Measurements from ENCODE around the gene MAP2K3. TPM values are rescaled to one million over a fixed set of nuclear protein-coding genes. Genes with fewer than 3 reads are reported as not detected.
"Not testable (repeated sequence)": the region's sequence is repeated elsewhere in the genome, so short reads cannot be mapped to it uniquely, and the experiment has no call there.

Gene MAP2K3
- total RNA-seq, 2 experiments from 2014 or later: 87.0 to 87.2 TPM

DNA sequence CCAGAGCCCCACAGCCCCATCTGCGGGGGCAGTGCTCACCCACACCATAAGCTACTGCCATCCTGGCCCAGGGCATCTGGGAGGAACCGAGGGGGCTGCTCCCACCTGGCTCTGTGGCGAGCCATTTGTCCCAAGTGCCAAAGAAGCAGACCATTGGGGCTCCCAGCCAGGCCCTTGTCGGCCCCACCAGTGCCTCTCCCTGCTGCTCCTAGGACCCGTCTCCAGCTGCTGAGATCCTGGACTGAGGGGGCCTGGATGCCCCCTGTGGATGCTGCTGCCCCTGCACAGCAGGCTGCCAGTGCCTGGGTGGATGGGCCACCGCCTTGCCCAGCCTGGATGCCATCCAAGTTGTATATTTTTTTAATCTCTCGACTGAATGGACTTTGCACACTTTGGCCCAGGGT, 29.8 kb downstream of the MAP2K3 start:
- DNase-seq; intact Hi-C loops (cut with micrococcal nuclease); H3K4me1 Mint-ChIP-seq (ENCODE audit: low read depth): not testable (repeated sequence)

DNA sequence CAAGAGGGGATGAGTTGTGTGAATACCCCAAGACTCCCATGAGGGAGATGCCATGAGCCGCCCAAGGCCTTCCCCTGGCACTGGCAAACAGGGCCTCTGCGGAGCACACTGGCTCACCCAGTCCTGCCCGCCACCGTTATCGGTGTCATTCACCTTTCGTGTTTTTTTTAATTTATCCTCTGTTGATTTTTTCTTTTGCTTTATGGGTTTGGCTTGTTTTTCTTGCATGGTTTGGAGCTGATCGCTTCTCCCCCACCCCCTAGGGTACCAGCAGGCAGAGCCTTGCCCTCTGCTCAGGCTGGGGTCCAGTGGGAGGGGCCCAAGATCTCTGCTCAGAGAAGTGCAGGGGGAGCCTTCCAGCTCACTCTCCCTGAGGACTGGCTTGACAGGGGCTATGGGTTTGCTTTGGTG, 30.2 kb downstream of the MAP2K3 start:
- intact Hi-C loops (cut with micrococcal nuclease); DNase-seq; H3K27me3 Mint-ChIP-seq (ENCODE audit: low read depth); CTCF ChIA-PET; H3K4me3 Mint-ChIP-seq; H3K27ac Mint-ChIP-seq; H3K9me3 Mint-ChIP-seq; H3K4me1 Mint-ChIP-seq (ENCODE audit: low read depth): not testable (repeated sequence)
- H3K36me3 Mint-ChIP-seq (ENCODE audit: low read depth): peaks cover 12% of the 10 kb centered on the region

More for the DNA sequence above, 29.8 kb downstream of the MAP2K3 start:
- H3K27me3 Mint-ChIP-seq (ENCODE audit: low read depth); H3K27ac Mint-ChIP-seq; H3K4me3 Mint-ChIP-seq; CTCF ChIA-PET; H3K9me3 Mint-ChIP-seq: not testable (repeated sequence)
- peaks cover 13% of the 10 kb centered on the region for H3K36me3 Mint-ChIP-seq (ENCODE audit: low read depth)

DNA sequence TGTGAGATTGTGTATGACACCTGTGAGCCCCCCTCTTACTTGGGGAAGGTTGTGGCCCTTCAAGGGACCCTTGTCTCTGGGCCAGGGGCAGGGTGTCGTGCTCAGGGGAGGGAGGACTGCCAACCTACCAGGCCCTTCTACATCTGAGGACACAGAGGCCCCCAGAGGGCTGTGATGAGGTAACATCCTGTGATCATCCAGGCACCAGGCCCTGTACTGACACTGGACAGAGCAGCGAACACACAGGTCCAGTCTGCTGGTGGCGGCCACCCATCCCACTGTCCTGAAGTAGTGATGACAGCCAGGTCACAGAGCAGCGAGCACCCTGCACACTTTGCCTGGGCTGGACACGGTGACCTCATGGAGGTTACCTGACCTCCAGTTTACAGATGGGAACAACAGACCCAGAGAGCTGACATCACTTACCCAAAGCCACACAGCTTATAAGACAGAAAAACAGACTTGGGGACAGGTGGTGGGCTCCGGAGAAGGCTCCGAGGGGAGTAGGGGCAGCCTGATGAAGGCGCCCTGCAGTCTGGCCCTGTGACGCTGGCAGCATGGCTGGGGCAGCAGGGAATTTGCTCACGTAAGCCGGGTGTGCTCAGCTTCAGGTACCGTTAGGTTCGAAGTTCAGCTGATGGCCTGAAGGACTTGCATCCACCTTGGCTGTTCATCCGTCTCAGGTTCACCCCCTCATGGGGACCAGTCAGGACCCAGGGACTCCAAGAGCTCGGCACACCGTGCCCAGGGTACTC, 30.9 kb downstream of the MAP2K3 start:
- DNase-seq; intact Hi-C loops (cut with micrococcal nuclease); H3K4me1 Mint-ChIP-seq (ENCODE audit: low read depth); CTCF ChIA-PET; H3K27ac Mint-ChIP-seq; H3K36me3 Mint-ChIP-seq (ENCODE audit: low read depth); H3K9me3 Mint-ChIP-seq; H3K4me3 Mint-ChIP-seq; H3K27me3 Mint-ChIP-seq (ENCODE audit: low read depth): not testable (repeated sequence)

DNA sequence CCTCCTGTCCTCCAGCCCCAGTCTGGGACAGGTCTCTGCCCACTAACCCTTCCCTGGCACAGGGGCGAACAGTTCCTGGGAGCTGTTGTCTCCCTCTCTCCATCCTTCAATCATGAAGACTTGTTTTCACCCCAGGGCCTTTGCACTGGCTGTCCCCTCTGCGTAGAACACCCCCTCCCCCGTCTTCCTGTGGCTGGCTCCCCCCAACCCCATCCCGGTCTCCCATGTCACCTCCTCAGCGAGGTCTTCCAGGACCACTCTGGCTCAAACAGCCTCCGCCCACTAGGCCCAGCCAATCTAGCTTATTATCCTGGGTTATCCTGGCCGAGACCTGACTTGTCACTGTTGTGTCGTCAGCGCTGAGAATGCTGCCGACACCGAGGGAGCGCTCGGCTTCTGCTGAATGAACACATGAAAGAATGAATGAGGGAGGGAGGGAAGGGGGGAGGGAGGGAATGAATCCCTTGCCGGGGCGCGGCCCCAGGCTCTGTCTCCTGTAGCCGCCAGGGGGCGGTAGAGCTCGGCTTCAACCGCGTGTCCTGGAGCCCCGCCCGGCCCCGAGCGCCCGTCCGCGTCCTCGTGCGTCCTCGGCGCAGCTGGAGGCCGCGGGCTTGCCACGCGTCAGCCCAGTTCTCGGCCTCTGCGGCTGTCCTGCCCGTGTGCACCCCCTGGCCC, 31.8 kb downstream of the MAP2K3 start:
- H3K27me3 Mint-ChIP-seq (ENCODE audit: low read depth); H3K9me3 Mint-ChIP-seq; H3K27ac Mint-ChIP-seq; DNase-seq; intact Hi-C loops (cut with micrococcal nuclease); CTCF ChIA-PET; H3K4me3 Mint-ChIP-seq; H3K4me1 Mint-ChIP-seq (ENCODE audit: low read depth); H3K36me3 Mint-ChIP-seq (ENCODE audit: low read depth): not testable (repeated sequence)

DNA sequence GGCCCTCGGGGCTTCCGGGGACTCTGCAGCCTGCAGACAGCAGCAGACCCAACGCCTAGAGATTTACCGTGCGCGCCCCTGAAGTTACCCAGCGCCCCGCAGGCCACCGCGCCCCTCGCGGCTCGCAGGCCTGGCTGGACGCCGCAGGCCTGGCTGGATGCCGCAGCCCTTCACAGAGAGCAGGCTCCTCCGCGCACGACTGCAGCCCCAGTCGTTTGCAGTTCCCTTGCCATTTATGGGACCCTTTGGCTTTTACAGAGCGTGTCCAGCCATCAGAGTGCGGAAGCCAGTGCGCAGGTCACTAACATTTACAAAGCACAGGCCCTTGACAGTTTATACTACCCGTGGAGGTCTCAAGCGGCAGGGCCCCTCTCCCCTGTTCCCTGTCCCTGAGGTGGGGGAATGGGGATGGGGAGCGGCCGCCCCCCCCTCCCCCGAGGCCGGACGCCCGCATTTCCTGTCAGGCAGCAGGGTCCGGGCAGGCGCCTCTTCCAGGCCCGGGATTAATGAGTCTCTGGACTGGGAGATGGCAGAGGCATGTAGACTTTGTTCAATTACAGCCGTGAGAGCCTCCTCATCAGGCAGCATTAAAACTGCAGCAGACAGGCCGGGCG, 32.5 kb downstream of the MAP2K3 start:
- H3K27ac Mint-ChIP-seq; CTCF ChIA-PET; H3K36me3 Mint-ChIP-seq (ENCODE audit: low read depth); H3K4me1 Mint-ChIP-seq (ENCODE audit: low read depth); H3K9me3 Mint-ChIP-seq; H3K27me3 Mint-ChIP-seq (ENCODE audit: low read depth); DNase-seq; H3K4me3 Mint-ChIP-seq; intact Hi-C loops (cut with micrococcal nuclease): not testable (repeated sequence)

DNA sequence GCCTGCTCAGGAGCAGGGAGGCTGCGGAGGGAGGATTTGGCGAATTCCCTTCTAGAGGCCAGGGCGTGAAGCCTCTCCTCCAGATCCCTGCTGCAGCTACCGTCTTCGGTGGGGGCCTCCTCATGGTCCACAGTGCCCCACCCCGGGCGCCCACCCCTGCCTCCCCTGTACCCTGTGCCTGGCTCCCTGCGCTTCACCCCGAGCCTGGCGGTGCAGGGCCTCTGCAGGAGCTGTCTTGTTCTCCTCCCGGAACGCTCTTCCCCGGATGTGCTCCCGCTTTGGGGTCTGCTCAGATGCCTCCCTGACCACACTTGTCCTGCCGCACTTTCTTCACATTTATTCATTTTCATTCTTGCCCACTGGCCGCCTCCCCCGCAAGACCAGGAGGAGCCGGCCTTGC, 33.3 kb downstream of the MAP2K3 start:
- H3K27me3 Mint-ChIP-seq (ENCODE audit: low read depth); intact Hi-C loops (cut with micrococcal nuclease); H3K27ac Mint-ChIP-seq; CTCF ChIA-PET; H3K4me1 Mint-ChIP-seq (ENCODE audit: low read depth); H3K36me3 Mint-ChIP-seq (ENCODE audit: low read depth); H3K9me3 Mint-ChIP-seq; H3K4me3 Mint-ChIP-seq; DNase-seq: not testable (repeated sequence)

DNA sequence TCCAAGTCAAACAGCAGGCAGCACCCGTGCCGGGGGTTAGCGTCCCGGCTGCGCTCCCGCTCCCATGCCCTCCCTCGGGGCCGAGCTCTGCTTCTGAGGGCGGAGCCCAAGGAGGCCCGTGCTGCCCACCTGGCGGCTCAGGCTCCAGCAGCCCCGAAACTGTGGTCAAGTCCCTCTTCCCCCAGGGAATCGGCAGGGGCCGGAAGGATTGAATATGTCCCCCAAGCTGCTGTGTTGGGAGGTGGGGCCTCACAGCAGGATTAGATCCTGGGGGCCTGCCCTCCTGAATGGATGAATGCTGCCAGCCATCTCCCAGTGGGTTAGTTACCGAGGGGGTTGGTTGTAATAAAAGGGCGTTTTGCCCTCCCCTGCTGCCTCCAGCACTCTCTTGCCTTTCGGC, 33.9 kb downstream of the MAP2K3 start:
- Mint-ChIP-seq H3K9me3 (no peaks in the 10 kb centered on the region), H3K4me3 (no peak overlapping the region), H3K4me1 (ENCODE audit: low read depth) (peaks cover 7% of the 10 kb centered on the region), H3K27ac (no peak overlapping the region), H3K36me3 (ENCODE audit: low read depth) (peaks cover 2% of the 10 kb centered on the region), H3K27me3 (ENCODE audit: low read depth) (no peaks in the 10 kb centered on the region)
- CTCF ChIA-PET: interaction anchor here (0.9 kb wide), 1 partner anchor 219 kb away, joined by 3 read pairs; no protein-coding TSS in a partner anchor
- no peak for DNase-seq
- intact Hi-C loops (cut with micrococcal nuclease): no loop called here

DNA sequence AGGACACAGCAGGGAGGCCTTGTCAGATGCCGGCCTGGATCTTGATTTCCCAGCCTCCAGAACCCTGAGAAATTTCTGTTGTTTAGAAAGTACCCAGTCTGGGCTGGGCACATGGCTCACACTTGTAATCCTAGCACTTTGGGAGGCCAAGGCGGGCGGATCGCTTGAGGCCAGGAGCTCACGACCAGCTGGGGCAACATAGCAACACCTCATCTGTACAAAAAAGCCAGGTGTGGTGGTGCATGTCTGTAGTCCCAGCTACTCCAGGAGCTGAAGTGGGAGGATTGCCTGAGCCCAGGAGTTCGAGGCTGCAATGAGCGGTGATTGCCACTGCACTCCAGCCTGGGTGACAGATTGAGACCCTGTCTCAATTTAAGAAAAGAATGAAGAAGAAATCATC, 34.3 kb downstream of the MAP2K3 start:
- H3K36me3 Mint-ChIP-seq (ENCODE audit: low read depth); intact Hi-C loops (cut with micrococcal nuclease); DNase-seq; H3K4me1 Mint-ChIP-seq (ENCODE audit: low read depth); H3K27ac Mint-ChIP-seq; H3K27me3 Mint-ChIP-seq (ENCODE audit: low read depth); H3K9me3 Mint-ChIP-seq; H3K4me3 Mint-ChIP-seq: not testable (repeated sequence)
- CTCF ChIA-PET: interaction anchor here (0.9 kb wide), 1 partner anchor 220 kb away, joined by 3 read pairs; no protein-coding TSS in a partner anchor

DNA sequence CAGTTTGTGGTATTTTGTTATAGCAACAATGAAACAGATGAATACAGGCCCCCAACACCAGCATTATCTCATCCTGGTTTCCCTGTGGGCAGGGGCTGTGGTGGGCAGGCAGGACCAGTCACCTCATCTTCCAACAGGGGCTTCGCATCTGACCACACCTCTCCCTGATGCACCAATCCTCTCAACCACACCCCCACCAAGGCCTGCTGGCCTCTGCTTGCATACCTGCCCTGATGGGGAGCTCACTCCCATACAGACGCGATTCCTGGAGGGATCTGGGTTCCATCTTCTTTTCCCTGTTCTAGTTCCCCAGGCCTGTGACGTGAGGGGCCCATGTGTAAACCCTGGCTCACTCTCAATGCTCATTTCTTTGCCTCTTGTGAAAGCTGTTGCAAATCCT, 34.7 kb downstream of the MAP2K3 start:
- DNase-seq; intact Hi-C loops (cut with micrococcal nuclease); H3K4me3 Mint-ChIP-seq; H3K27me3 Mint-ChIP-seq (ENCODE audit: low read depth); H3K27ac Mint-ChIP-seq; H3K4me1 Mint-ChIP-seq (ENCODE audit: low read depth); H3K36me3 Mint-ChIP-seq (ENCODE audit: low read depth); H3K9me3 Mint-ChIP-seq: not testable (repeated sequence)
- CTCF ChIA-PET: interaction anchor here (0.9 kb wide), 1 partner anchor 220 kb away, joined by 3 read pairs; no protein-coding TSS in a partner anchor

DNA sequence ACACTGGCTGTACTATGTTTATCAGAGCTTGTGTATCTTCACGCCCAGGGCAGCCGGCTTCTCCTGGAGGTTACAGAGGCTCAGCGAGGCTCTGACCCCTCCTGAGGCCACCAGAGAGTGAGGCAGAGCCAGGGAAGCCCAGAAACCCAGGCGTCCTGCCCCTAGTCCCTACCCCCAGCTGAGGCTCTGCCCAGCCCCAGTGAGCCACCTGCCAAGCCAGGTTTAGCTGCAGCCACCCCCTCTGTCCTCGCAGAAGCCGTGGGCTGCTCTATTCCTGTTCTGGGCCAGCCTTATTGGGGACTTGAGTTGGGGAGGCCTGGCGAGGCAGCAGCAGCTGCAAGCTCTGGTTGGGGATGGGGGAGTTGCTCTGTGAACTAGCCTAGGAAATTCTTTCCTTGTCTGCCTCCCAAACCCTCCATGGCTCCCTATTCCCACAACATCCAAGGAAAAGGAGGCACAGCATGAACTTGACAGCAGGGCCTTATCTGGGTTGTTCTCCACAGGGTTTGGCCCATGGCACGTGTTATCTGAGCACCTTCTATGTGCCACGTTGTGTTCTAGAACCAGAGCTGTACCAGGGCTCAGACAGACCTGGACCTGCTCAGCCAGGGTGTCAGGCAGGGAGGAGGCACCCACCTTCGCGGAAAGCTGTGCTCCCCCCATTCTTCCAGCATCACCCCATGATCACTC, 35.3 kb downstream of the MAP2K3 start:
- CTCF ChIA-PET; H3K27ac Mint-ChIP-seq; H3K4me3 Mint-ChIP-seq; H3K9me3 Mint-ChIP-seq; DNase-seq; H3K4me1 Mint-ChIP-seq (ENCODE audit: low read depth); H3K27me3 Mint-ChIP-seq (ENCODE audit: low read depth); H3K36me3 Mint-ChIP-seq (ENCODE audit: low read depth): not testable (repeated sequence)
- intact Hi-C loops (cut with micrococcal nuclease): loop anchor here (5.0 kb wide), 1 partner anchor 137 kb away; no protein-coding TSS in a partner anchor

DNA sequence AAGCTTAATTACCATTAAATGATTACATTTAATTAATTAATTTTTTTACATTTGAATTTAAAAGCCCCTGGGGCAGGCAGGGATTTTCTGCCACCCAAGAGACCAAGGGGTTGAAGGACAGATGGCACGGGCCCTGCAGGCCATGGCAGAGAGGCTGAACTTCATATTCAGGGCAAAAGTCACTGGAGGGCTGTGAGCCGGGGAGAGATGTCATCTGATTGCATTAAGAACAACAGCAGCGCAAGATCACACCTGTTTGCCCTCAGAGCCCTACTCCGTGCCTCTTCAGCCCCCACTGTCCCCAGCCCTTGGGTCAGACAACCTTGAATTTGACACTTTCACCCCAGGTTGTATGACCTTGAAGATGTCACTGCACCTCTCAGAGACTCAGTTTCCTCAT, 35.9 kb downstream of the MAP2K3 start:
- H3K27me3 Mint-ChIP-seq (ENCODE audit: low read depth); H3K9me3 Mint-ChIP-seq; CTCF ChIA-PET; H3K27ac Mint-ChIP-seq; H3K36me3 Mint-ChIP-seq (ENCODE audit: low read depth); H3K4me1 Mint-ChIP-seq (ENCODE audit: low read depth); DNase-seq; H3K4me3 Mint-ChIP-seq: not testable (repeated sequence)
- intact Hi-C loops (cut with micrococcal nuclease): loop anchor here (5.0 kb wide), 1 partner anchor 137 kb away; no protein-coding TSS in a partner anchor

DNA sequence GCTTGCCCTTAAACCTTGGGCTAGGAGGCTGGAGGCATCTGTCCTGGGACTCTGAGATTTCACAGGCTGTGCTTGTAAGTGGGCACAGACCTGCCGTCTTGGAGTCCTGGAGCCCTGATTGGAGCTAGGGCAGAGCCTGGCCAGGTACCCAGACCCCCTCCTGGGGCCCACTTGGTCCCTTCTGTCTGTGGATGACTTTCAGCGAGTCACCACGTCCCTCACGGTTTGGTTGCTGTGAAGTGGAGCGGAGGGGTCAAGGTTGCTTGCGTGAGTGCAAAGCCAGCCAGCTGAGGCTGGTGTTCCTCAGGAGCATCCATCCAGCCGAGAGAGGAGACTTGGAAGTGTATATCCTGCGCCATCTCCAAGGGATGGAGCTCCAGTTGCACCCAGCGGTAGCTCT, 36.5 kb downstream of the MAP2K3 start:
- H3K36me3 Mint-ChIP-seq (ENCODE audit: low read depth); H3K9me3 Mint-ChIP-seq; H3K4me3 Mint-ChIP-seq; DNase-seq; CTCF ChIA-PET; H3K27ac Mint-ChIP-seq; H3K27me3 Mint-ChIP-seq (ENCODE audit: low read depth); H3K4me1 Mint-ChIP-seq (ENCODE audit: low read depth): not testable (repeated sequence)
- intact Hi-C loops (cut with micrococcal nuclease): loop anchor here (5.0 kb wide), 1 partner anchor 136 kb away; no protein-coding TSS in a partner anchor
